MM.1S (cell line): ENCODE results near the gene RPS21.

Experiments
- DNase-seq: peaks from one replicate; pipeline ENCODE4 v3.0.0-alpha.2; 2015
- H2AFZ ChIP-seq: fragments of 300-600 bp; sonication (generic); 2 replicates; pipeline ENCODE4 v1.6.0; 2016; ENCODE audit warnings: antibody characterized with exemption, low read length
- H3F3A ChIP-seq: fragments of 300-600 bp; sonication (generic); 2 replicates; pipeline ENCODE4 v1.6.1; 2016; ENCODE audit warnings: mild to moderate bottlenecking, antibody characterized with exemption, low read length, moderate library complexity, mixed read lengths; ENCODE audit not compliant: insufficient read depth
- H3K27ac ChIP-seq: fragments of 300-600 bp; sonication (generic); 2 replicates; pipeline ENCODE4 v1.5.1; 2016; ENCODE audit warnings: mild to moderate bottlenecking, low read length
- H3K27me3 ChIP-seq: fragments of 300-600 bp; sonication (generic); replicated peaks from 2 replicates; pipeline ENCODE4 v1.6.0; 2016; ENCODE audit warnings: low read length; ENCODE audit not compliant: insufficient read depth
- H3K36me3 ChIP-seq: fragments of 300-600 bp; sonication (generic); replicated peaks from 2 replicates; pipeline ENCODE4 v1.6.1; 2016; ENCODE audit warnings: mild to moderate bottlenecking, low read length, mixed read lengths; ENCODE audit not compliant: insufficient read depth
- H3K4me1 ChIP-seq: fragments of 300-600 bp; sonication (generic); 2 replicates; pipeline ENCODE4 v1.6.1; 2016; ENCODE audit warnings: low read length, mixed read lengths
- H3K4me2 ChIP-seq: fragments of 300-600 bp; sonication (generic); 2 replicates; pipeline ENCODE4 v1.6.0; 2016; ENCODE audit warnings: low read depth, low read length
- H3K4me3 ChIP-seq: fragments of 300-600 bp; sonication (generic); 2 replicates; pipeline ENCODE4 v1.5.1; 2016; ENCODE audit warnings: low read length, mixed read lengths
- H3K79me2 ChIP-seq: fragments of 300-600 bp; sonication (generic); 2 replicates; pipeline ENCODE4 v1.6.1; 2016; ENCODE audit warnings: mixed run types, low read length, mixed read lengths
- H3K9ac ChIP-seq: fragments of 300-600 bp; sonication (generic); 2 replicates; pipeline ENCODE4 v1.6.1; 2016; ENCODE audit warnings: low read length, mixed read lengths
- H3K9me2 ChIP-seq: fragments of 300-600 bp; sonication (generic); replicated peaks from 2 replicates; pipeline ENCODE4 v1.6.1; 2016; ENCODE audit warnings: mild to moderate bottlenecking, low read length, mixed read lengths; ENCODE audit not compliant: insufficient read depth
- H3K9me3 ChIP-seq: fragments of 300-600 bp; sonication (generic); replicated peaks from 2 replicates; pipeline ENCODE4 v1.6.1; 2016; ENCODE audit warnings: mild to moderate bottlenecking, low read length, mixed read lengths; ENCODE audit not compliant: insufficient read depth
- H4K20me1 ChIP-seq: fragments of 300-600 bp; sonication (generic); 2 replicates; pipeline ENCODE4 v1.6.1; 2016; ENCODE audit warnings: mild to moderate bottlenecking, low read length, moderate library complexity, mixed read lengths; ENCODE audit not compliant: insufficient read depth
- CTCF ChIP-seq: fragments of 300-600 bp; sonication (generic); IDR thresholded peaks from 2 replicates; pipeline ENCODE4 v1.5.1; 2016; ENCODE audit warnings: antibody characterized with exemption, low read length, mixed read lengths
- EZH2 ChIP-seq: fragments of 300-600 bp; sonication (generic); optimal IDR thresholded peaks from 2 replicates; pipeline ENCODE3; 2017; ENCODE audit warnings: low read depth, mild to moderate bottlenecking, antibody characterized with exemption, low read length, mixed read lengths
- EZH2phosphoT487 ChIP-seq: fragments of 300-600 bp; sonication (generic); IDR thresholded peaks from 2 replicates; pipeline ENCODE4 v1.6.1; 2018; ENCODE audit warnings: antibody characterized with exemption, low read length

Gene RPS21

GRCh38 chr20:62436692-62437091 is 49.8 kb downstream of the RPS21 start:
- Histone ChIP-seq H3K9me3 (no peaks in the 10 kb centered on the region), H3K9ac (no peak overlapping the region), H4K20me1 (no peaks in the 10 kb centered on the region), H3K4me2 (no peak overlapping the region), H3K9me2 (no peaks in the 10 kb centered on the region), H3K27ac (no peak overlapping the region), H3K4me1 (no peaks in the 10 kb centered on the region), H3K4me3 (no peak overlapping the region), H3K27me3 (peaks cover 100% of the 10 kb centered on the region), H2AFZ (no peak overlapping the region), H3K79me2 (no peaks in the 10 kb centered on the region), H3F3A (no peaks in the 10 kb centered on the region), H3K36me3 (no peaks in the 10 kb centered on the region)
- TF ChIP-seq EZH2: no peak
- no peak for TF ChIP-seq CTCF
- DNase-seq: no peak

GRCh38 chr20:62437496-62437895 is 50.6 kb downstream of the RPS21 start:
- Histone ChIP-seq H4K20me1 (no peaks in the 10 kb centered on the region), H2AFZ (no peak overlapping the region), H3K27ac (no peak overlapping the region), H3K4me1 (no peaks in the 10 kb centered on the region), H3K9ac (no peak overlapping the region), H3K79me2 (no peaks in the 10 kb centered on the region), H3K9me3 (no peaks in the 10 kb centered on the region), H3K4me3 (no peak overlapping the region), H3F3A (no peaks in the 10 kb centered on the region), H3K36me3 (no peaks in the 10 kb centered on the region), H3K9me2 (no peaks in the 10 kb centered on the region), H3K4me2 (no peak overlapping the region), H3K27me3 (peaks cover 100% of the 10 kb centered on the region)
- no peak for DNase-seq
- no peak for TF ChIP-seq CTCF
- TF ChIP-seq EZH2: no peak
- no peak for TF ChIP-seq EZH2phosphoT487

- H3K9me3 ChIP-seq: no peaks in the 10 kb centered on the region
- TF ChIP-seq EZH2phosphoT487: no peak
- TF ChIP-seq EZH2: no peak
- no peak for TF ChIP-seq CTCF
- no peaks in the 10 kb centered on the region for H3K36me3 ChIP-seq
- H4K20me1 ChIP-seq: no peaks in the 10 kb centered on the region
- no peak overlapping the region for H2AFZ ChIP-seq
- no peak overlapping the region for H3K4me3 ChIP-seq
- no peak overlapping the region for H3K27ac ChIP-seq
- H3K4me2 ChIP-seq: no peak overlapping the region
- no peaks in the 10 kb centered on the region for H3F3A ChIP-seq
- H3K27me3 ChIP-seq: peaks cover 100% of the 10 kb centered on the region
- DNase-seq: no peak
- H3K9ac ChIP-seq: no peak overlapping the region
- H3K4me1 ChIP-seq: no peaks in the 10 kb centered on the region
- no peaks in the 10 kb centered on the region for H3K9me2 ChIP-seq
- H3K79me2 ChIP-seq: no peaks in the 10 kb centered on the region
These were observed 51.0 kb downstream of the RPS21 start for GRCh38 chr20:62437927-62438326.
